CD4-positive, alpha-beta T cell treated with Interleukin-2 at 100 ng/mL for 4 hours (primary cell): ENCODE results near the gene CELA1.
A peak's percentile ranks its signal among the peaks of the same experiment; 100 is the strongest.

ENCODE experiments used
- DNase-seq: peaks from one replicate; pipeline ENCODE4 v3.0.0-alpha.2; 2020; ENCODE audit warnings: low spot score

The CELA1 gene

GRCh38 chr12:51346581-51346980 is at the start of gene CELA1:
TSS of gene CELA1 (minus strand) at chr12:51346679. CDS start at chr12:51346638, 41 bp downstream.
- DNase-seq = no peak

- DNase-seq = peak; percentile 22
Measured at GRCh38 chr12:51395283-51396230, 49.1 kb upstream of the CELA1 start.

GRCh38 chr12:51393676-51394545 is 47.4 kb upstream of the CELA1 start:
- peak; percentile 85 for DNase-seq

- DNase-seq = peak; percentile 12
Measured at GRCh38 chr12:51392556-51393237, 46.2 kb upstream of the CELA1 start.

GRCh38 chr12:51391283-51392123 is 45.0 kb upstream of the CELA1 start, which contains the start of gene GALNT6:
TSS of gene GALNT6 (minus strand) at chr12:51391406. CDS start at chr12:51379781, 11,625 bp downstream.
- peak; percentile 66 for DNase-seq

GRCh38 chr12:51390891-51391282 is 44.4 kb upstream of the CELA1 start:
- peak; percentile 14 for DNase-seq

- DNase-seq = no peak
Measured at GRCh38 chr12:51390457-51390856, 44.0 kb upstream of the CELA1 start.

GRCh38 chr12:51389302-51389999 is 43.0 kb upstream of the CELA1 start:
- DNase-seq = peak; percentile 65

- no peak for DNase-seq
Measured at GRCh38 chr12:51388846-51389245, 42.4 kb upstream of the CELA1 start.

- no peak for DNase-seq
Measured at GRCh38 chr12:51388069-51388799, 41.8 kb upstream of the CELA1 start.

GRCh38 chr12:51386351-51386750 is 39.9 kb upstream of the CELA1 start:
- no peak for DNase-seq

GRCh38 chr12:51383269-51383905 is 36.9 kb upstream of the CELA1 start:
- no peak for DNase-seq

GRCh38 chr12:51382173-51382572 is 35.7 kb upstream of the CELA1 start:
- DNase-seq = no peak

GRCh38 chr12:51381226-51382079 is 35.0 kb upstream of the CELA1 start:
- no peak for DNase-seq

- no peak for DNase-seq
Measured at GRCh38 chr12:51379571-51379970, 33.1 kb upstream of the CELA1 start.

- no peak for DNase-seq
Measured at GRCh38 chr12:51378749-51379148, 32.3 kb upstream of the CELA1 start.

- DNase-seq = no peak
Measured at GRCh38 chr12:51377099-51377984, 30.9 kb upstream of the CELA1 start.
